IPS-NIHi7 (cell line): ENCODE data around the gene PRCD.

Experiments
- DNase-seq: peaks from one replicate; pipeline ENCODE4 v3.0.0; 2012; ENCODE audit warnings: mixed read lengths; ENCODE audit errors: extremely low spot score

PRCD gene

DNA sequence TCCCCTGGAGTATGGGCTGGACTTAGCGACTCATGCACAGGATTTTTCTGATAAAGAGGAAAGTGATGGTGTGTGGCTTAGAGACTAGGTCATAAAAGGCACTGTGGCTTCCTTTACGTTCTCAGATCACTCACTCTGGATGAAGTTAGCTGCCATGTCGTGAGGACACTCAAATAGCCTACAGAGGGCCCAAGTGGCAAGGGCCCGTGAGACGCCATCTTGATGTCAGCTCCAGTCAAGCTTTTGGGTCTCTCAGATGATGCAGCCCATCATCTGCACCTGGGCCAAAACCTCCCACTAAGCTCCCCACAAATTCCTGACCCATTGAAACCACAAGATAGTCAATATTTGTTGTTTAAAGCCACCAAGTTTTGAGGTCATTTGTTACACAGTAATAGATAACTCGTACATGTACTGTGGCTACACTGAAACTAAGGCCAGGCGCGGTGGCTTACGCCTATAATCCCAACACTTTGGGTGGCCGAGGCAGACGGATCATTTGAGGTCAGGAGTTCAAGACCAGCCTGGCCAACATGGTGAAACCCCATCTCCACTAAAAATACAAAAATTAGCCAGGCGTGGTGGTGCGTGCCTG lies 31.1 kb downstream of the PRCD start:
- no peak for DNase-seq

DNA sequence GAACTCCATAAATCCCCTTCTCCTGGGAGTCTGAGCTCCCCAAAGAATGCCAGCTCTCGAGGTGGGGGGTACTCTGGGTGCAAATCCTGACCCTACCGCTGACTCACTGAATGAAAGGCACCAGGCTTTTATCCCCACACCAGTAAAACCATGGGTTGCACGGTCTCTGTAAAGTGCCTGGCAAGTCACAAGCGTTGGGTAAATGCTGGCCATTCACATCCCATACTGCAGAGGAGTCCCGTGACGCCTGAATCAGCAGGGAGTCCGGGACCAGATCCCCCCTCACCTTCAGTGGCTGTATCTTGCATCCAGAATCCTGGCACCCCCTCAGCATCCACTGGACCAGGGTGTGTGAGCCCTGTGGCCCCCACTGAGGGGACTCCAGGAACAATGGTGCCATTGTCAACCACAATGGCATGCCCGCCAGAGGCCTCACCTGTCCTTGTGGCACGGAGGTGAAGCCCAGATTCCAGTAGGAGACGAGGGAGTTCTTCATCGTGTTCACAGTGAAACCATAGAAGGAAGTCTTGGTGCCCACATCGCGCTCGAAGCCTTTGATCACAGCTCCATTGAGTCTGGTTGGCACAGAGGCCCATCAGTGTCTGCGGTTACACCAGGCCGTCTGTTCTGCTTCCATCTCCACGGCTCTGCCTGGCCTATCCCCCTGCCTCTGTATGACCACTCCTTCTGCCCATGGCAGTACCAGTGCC lies 32.5 kb downstream of the PRCD start:
- DNase-seq = no peak

DNA sequence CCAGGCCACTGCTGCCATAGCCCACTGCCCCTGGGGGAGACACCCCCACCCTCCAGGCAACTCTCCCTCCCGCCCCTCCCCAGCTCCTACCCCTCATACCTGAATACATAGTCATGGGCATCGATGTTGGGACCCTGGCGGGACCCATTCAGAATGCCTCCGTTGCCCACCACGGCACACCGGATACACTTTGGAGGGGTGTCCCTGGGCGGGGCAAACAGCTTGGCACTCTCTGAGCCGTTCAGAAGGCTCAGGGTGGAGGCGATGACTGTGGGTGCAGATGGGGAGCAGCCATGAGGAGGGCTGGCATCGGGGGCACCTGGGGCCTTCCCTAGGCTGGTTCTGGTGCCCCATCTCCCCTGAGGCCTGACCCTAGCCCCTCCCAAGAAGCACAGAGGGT lies 33.3 kb downstream of the PRCD start:
- DNase-seq = no peak

DNA sequence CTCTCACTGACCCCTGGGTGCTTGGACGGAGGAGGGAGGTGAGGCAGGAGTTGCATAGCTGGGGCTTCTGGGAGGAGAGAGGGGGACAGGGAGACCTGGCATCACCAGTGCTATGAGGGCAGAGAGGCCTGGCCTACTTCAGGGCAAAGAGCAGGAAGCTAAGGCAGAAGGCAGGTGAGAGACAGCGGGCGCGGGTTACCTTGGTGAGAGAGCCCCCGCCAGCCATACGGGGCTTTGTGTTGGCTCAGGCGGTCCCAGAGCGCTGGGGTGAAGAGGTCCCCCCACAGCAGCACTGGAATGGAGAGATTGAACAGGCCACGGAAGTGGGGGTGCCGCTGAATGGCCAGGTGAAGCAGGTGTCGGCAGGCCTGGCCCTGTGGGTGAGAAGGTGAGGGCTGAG lies 34.3 kb downstream of the PRCD start:
- DNase-seq = no peak

DNA sequence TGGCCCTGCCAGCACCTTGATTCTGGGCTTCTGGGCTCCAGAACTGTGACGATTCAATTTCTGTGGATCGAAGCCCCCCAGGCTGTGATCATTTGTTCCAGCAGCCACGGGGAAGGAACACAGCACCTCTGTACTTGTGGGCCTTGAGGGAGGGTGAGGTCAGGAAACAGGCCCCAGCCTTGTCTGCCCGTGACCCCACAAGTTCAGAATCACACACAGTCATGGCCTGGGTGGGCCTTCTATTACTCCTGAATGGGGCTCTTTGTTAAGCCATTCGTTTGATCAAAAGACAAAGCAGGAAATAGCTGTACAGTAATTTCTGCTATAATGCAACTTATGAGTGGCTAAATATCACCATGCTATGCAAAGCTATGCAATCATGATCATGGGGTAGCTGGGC lies 35.7 kb downstream of the PRCD start:
- DNase-seq = no peak

DNA sequence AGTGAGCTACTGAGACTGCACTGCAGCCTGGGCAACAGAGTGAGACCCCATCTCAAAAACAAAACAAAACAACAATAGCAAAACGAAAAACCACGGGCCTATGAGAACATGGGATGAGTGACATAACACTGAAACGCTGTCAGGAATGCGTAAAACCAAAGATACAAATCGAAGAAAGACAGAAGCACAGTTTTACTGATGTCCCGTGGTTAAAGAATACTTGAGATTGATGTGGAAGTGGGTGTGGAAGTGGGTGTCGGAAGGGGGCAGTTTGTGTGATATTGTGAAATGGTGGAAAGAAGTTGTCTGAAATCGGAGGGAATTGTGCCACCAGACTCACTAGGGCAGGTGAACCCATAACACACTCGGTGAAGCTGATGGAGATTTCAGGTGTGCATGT lies 36.3 kb downstream of the PRCD start:
- DNase-seq = no peak

DNA sequence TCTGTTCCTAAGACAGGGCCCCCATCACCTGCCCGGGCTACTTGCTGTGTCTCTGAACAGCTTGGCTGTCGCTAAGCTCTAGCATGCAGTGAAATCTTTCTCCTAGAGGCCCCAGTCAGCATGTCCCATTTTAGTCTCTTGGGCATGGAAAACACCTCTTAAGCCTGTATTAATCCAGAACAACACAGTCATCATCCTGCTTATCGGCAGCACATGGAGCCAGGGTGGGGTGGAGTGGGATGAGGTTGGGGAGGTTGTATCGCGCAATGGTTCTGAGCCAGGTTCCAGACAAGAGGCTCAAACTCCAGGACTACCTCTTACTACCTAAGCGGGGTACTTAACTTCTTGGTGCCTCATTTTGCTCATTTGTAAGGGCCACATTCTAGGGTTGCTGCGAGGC lies 38.0 kb downstream of the PRCD start:
- DNase-seq = no peak

DNA sequence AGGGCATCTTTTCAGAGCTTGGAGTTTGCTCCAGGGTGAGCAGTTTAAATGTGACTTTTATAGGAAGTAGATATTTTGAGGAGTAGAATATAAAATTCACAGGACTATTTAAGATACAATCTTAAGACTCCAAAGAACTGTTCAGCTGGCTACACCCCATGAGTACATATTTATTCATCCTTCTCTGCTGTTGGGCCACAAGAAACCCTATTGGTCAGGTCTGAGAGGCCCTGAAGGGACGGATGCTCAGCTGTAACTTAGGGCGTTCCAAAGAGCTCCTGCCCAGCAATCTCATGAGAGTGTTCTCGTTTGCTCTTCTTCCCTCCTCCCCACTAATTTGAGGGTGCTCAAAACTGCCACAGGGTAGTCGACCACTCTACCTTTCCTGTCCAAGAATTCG lies 38.5 kb downstream of the PRCD start:
- DNase-seq = no peak

DNA sequence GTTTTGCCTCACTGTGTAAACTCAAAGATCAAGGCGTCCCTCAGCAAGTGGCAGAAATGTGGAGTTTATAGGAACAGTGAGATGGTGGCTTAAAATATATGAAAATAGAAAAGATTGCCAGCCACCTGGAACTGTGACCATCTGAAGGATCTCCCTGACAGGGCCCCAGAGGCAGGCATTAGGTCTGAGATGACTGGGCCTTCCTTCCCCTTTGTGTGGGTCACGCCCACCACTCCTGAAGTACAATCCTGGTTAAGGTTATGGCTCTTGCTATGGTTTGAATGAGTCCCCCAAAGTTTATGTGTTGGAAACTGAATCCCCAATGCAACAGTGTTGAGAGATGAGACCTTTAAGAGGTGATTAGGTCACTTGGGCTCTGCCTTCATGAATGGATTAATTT lies 39.4 kb downstream of the PRCD start:
- DNase-seq = no peak

DNA sequence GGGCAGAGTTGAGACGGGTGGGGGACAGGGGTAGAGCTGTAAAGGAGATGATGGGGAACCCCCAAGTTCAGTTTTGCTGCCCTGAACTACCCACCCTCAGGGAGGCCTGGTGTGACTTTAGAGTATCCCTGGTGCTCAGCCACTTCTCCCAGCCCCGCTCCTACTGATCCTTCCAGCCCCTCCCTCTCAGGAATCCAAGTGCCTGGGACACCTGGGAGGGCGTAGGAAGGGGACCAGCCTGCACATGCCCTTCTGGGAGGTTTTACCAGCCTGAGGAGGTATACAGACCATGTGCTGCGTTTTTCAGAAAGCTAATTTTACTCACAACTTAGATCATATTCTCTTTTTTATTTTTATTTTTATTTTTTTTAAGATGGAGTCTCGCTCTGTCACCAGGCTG lies 41.7 kb downstream of the PRCD start:
- no peak for DNase-seq

DNA sequence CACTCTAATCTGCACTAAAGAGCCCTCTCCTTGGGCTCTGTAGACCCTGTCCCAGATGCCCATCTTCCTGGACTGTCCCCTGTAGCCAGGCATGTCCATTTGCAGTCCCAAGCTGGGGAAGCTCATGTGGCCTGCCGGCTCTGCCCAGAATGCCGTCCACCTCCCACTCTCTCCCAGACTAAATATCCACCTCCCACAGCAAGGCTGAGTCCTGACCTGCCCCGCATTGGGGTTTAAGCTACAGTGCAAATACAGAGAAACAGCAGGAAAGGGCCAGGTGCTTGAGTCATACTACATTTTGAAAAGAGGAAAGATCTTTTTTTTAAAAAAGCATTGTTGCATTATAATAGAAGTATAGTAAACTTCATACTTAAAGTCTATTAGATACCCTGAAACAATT lies 42.8 kb downstream of the PRCD start:
- no peak for DNase-seq

DNA sequence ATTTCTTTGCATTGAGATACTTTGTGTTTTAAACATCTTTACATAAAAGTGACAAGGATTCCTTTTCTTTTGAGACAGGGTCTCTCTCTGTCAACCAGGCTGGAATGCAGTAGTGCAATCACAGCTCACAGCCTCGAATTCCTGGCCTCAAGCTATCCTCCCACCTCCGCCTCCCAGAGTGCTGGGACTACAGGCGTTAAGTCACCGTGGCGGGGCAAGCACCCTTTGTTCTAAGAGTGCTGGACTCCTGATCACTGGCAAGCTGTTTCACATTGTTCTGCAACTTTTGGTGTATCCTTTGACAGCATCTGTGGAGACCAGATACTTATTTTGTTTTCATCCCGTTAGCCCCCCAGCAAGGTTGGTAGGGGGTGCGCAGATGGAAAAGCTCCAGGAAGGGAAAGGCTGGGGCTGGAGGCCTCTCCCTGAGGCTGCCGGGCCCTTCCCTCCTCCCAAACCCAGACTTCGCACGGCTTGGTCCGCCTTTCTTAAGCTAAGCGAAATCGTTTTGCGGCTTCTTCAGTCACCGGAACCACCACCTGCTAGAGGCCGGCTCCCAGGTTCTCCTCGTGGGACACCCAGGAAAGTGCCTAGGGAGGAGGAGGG lies 44.7 kb downstream of the PRCD start:
- DNase-seq = peak; percentile 31

DNA sequence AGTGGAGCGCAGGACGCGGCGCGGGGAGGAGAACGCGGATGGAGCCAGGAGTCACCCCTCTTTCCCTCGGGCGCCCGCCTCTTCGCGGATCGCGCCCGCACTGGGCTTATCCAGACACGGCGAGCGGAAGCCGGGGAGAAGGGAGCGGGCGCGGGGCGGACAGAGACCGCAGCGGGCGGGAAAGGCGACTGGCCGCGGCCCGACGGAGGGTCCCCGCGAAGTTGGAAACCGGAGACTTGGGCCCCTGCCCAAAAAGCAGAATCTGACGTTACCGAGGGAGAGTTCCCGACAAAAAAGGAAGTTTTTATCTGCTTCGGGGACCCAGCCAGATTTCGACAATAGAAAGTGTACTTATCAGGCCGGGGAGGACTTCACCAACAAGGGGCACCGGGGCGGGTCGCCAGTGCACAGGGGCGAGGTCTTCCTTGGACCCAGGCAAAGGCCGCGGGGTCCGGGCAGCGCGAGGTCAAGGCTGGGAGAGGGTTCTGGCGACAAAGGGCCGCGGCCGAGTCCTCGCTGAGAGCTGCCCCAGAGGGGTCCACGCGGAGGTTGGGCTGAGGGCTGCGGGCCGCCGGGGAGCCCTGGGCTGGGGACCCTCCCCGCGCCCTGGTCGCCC lies 45.3 kb downstream of the PRCD start:
- no peak for DNase-seq

DNA sequence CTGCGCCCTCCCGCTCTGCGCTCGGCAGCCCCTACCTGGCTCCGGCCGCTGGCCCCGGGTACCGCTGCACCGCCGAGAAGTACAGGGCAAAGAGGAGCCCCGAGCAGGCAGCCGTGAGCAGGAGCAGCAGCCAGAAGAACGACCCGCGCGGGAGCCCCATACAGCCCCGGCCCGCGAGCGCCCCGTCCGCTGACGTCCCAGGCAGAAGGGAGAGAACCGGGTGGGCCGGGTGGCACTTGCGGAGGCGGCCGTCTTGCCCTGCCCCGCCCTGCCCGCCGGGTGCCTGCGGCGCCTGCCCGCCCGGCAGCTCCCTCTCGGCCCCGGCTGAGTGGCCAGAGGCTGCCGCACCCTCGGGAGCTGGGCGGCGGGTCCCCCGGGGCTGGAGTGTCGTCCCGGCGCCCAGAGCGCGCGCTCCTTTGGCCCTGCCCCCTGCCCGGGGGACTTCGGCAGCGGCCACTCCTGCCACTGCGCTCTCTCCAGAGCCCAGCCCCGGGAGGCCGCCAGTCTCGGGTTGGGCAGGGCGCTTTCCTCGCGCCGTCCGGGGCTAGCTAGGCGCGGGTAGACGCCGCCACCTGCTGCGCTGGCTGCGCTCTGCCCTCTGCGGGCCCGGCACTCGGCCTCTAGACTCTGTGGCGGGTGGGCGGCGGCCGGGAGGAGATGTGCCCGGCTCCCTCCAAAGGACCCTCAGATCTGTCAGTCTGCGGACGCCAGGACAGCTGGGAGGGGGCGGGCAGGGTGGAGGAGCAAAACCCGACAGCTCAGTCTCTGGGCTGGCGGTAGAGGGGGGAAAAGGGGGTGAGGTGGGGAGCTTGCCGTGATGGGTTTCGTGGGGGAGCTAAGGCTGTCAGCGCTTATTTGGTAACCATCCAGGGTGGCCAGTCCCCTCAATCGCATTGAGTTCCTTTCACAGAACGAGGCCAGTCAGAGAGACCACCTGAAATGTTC lies 46.1 kb downstream of the PRCD start, which contains the start of gene ST6GALNAC2:
Gene ST6GALNAC2 (minus strand): TSS at position 212 of the 945 bp plus-strand sequence. CDS start 52 bp downstream, at position 160.
- peak; percentile 57 for DNase-seq

DNA sequence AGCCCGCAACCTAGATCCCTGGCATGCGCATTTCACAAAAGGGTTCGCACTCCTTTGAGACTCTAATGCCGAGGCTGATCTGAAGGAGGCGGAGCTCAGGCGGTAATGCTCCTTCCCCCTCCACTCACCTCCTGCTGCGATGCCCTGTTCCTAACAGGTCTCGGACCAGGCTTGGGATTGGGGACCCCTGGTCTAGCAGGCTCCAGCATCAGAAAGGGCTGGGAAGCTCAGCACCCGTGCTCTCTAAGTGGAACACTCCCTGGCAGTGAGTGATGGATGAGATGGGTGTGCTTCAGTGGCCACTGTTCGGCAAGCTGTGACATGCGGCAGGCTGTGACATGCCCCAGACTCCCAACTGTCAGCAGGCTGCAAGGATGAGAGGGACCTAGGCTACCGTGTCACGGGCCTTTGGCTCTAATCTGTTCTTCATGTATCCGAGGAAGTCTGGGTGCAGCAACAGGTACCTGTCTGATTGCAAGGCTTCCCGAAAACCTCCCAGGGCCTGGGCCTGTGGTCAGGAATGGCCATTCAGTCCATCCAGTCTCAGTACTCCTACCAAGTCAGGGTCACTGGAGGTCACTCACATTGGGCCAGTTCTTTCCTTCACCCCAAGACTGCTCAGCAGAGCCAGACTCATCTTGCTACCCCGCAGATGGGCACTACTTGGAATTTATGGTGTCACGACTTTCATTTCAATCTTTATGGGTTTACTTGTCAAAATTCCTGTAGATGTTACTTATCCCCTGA lies 47.1 kb downstream of the PRCD start:
- DNase-seq = no peak

DNA sequence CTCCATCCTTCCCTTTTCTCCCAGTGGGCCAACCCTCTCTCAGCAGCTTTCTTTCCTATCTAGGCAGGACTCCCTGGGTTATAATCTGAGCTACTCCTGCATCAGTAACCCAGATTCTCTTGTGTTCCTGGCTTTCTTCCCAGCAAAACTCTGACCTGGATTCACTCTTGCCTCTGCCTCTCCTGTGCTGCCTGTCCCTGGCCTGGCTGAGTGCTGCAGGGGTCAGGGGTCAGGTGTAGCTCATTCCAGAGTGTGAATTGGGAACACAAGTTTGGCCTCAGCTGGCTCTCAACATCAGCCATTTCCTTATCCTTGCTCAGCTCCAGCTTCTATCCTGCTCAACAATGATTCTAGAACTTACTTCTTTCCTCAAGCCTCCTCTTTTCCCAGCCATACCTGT lies 48.3 kb downstream of the PRCD start:
- DNase-seq = no peak

DNA sequence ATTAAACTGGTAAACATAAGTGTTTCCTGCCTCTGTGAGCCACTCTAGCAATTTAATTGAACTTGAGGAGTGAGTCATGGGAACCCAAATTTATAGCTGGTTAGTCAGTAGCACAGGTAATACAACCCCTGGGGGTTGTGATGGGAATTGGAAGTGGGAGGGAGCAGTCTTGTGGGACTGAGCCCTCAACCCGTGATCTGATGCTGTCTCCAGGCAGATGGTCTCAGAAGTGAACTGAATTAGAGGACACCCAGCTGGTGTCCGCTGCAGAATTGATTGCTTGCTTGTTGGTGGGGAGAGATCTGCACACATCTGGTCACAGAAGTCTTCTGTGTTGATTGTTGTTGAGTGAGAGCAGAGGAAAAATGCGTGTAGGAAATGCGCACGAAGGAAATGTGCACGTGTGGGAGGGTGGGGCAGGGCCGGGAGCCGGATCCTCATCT lies 53.6 kb downstream of the PRCD start:
- DNase-seq = no peak

DNA sequence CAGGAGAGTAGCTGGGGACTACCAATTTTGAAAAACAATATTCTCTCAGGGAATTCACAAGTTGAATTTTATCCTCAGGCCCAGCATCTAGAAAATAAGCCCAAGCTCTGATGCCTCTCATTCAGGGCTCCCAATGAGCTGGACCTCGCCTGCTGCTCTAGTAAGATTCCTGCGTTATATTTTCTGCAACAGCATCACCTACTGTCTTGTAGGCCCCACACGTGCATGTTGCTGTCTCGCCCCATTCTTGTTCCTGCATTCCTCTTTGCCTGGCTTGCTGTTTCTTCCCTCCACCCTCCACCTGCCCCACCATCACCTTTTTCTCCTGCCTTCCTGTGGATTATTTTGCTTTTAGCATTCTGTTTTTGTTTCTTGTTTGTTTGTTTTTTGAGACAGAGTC lies 54.1 kb downstream of the PRCD start:
- DNase-seq = no peak

DNA sequence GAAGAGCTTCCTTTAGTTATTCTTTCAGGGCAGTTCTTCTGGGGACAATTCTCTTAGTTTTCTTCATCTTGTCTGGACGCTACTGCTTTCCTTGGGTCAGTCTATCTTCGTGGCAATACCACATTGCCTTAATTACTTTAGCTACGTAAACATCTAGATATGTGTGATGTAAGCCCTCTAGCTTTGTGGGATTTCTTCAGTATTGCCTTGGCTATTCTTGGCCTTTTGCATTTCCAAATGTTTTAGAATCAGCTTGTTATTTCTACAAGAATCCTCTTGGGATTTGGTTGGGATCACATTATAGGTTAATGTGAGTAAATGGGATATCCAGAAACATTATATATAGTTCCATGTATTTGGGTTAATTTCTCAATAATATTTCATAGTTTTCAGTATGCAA lies 54.8 kb downstream of the PRCD start:
- no peak for DNase-seq
